SU-DHL-6 (cell line): Measurements from ENCODE around the gene TAS2R46.

Experiments used
- H2AFZ ChIP-seq: fragments of 200-600 bp; sonication (generic); 2 replicates; pipeline ENCODE4 v1.6.1; 2014; ENCODE audit warnings: low read depth, mild to moderate bottlenecking, moderate library complexity, mixed read lengths, antibody characterized with exemption, low read length; ENCODE audit not compliant: severe bottlenecking
- H3F3A ChIP-seq: fragments of 200-600 bp; shearing (Covaris generic); 2 replicates; pipeline ENCODE4 v1.6.0; 2016; ENCODE audit warnings: antibody characterized with exemption, mild to moderate bottlenecking; ENCODE audit not compliant: insufficient read depth
- H3K27ac ChIP-seq: fragments of 200-600 bp; sonication (generic); 2 replicates; pipeline ENCODE4 v1.5.1; 2016; ENCODE audit warnings: low read depth, mild to moderate bottlenecking, low read length, moderate library complexity, mixed read lengths
- H3K27me3 ChIP-seq: fragments of 200-600 bp; sonication (generic), shearing (Covaris generic); 2 replicates; pipeline ENCODE4 v1.6.0; 2014; ENCODE audit warnings: mild to moderate bottlenecking, low read length
- H3K36me3 ChIP-seq: fragments of 200-600 bp; sonication (generic); 2 replicates; pipeline ENCODE4 v1.6.1; 2014; ENCODE audit warnings: mild to moderate bottlenecking, low read length, mixed read lengths
- H3K4me2 ChIP-seq: fragments of 300-600, 200-600 bp; shearing (Covaris generic), sonication (generic); 2 replicates; pipeline ENCODE4 v1.6.0; 2014; ENCODE audit warnings: low read length, low read depth, mild to moderate bottlenecking; ENCODE audit not compliant: poor library complexity, severe bottlenecking
- H3K4me3 ChIP-seq: fragments of 200-600 bp; sonication (generic); 2 replicates; pipeline ENCODE4 v1.5.1; 2014; ENCODE audit warnings: antibody characterized with exemption, low read length, mild to moderate bottlenecking, mixed read lengths; ENCODE audit not compliant: insufficient read depth, poor library complexity, severe bottlenecking
- H3K79me2 ChIP-seq: fragments of 200-600 bp; sonication (generic); 2 replicates; pipeline ENCODE4 v1.6.1; 2014; ENCODE audit warnings: mild to moderate bottlenecking, low read length, moderate library complexity; ENCODE audit not compliant: insufficient read depth
- H3K9ac ChIP-seq: fragments of 200-600 bp; sonication (generic); 2 replicates; pipeline ENCODE4 v1.7.0; 2014; ENCODE audit warnings: mild to moderate bottlenecking, low read length
- H3K9me2 ChIP-seq: fragments of 200-600 bp; sonication (generic); replicated peaks from 2 replicates; pipeline ENCODE4 v1.6.1; 2014; ENCODE audit warnings: low read length; ENCODE audit not compliant: insufficient read depth
- H3K9me3 ChIP-seq: fragments of 200-600 bp; sonication (generic); 2 replicates; pipeline ENCODE4 v1.6.1; 2014; ENCODE audit warnings: low read length, mixed read lengths; ENCODE audit not compliant: insufficient read depth
- H4K20me1 ChIP-seq: fragments of 200-600 bp; sonication (generic); 2 replicates; pipeline ENCODE4 v1.6.1; 2014; ENCODE audit warnings: low read depth, mild to moderate bottlenecking, antibody characterized with exemption, low read length, moderate library complexity, mixed read lengths
- CTCF ChIP-seq: fragments of 200-600 bp; sonication (generic); IDR thresholded peaks from one replicate; pipeline ENCODE4 v1.5.1; 2017; ENCODE audit warnings: antibody characterized with exemption, mild to moderate bottlenecking, low read length, moderate library complexity; ENCODE audit not compliant: insufficient read depth, poor library complexity, severe bottlenecking
- EZH2phosphoT487 ChIP-seq: fragments of 200-600 bp; sonication (generic), shearing (Covaris generic); conservative IDR thresholded peaks from 2 replicates; pipeline ENCODE4 v1.6.1; 2018; ENCODE audit warnings: mild to moderate bottlenecking, antibody characterized with exemption, low read length, moderate library complexity, mixed read lengths

TAS2R46 gene

GRCh38 chr12:11023387-11023786, 38.7 kb downstream of the TAS2R46 start:
- TF ChIP-seq EZH2phosphoT487, result no peak
- TF ChIP-seq CTCF, result no peak
- no peaks in the 10 kb centered on the region for H3K36me3 ChIP-seq
- no peak overlapping the region for H2AFZ ChIP-seq
- no peaks in the 10 kb centered on the region for H3K79me2 ChIP-seq
- no peak overlapping the region for H3K27ac ChIP-seq
- H3K9me3 ChIP-seq, result no peaks in the 10 kb centered on the region
- H3K4me3 ChIP-seq, result no peak overlapping the region
- no peak overlapping the region for H3K4me2 ChIP-seq
- no peak overlapping the region for H3K9ac ChIP-seq
- no peaks in the 10 kb centered on the region for H3K27me3 ChIP-seq
- no peaks in the 10 kb centered on the region for H4K20me1 ChIP-seq
- no peaks in the 10 kb centered on the region for H3F3A ChIP-seq
- H3K9me2 ChIP-seq, result no peaks in the 10 kb centered on the region

- H4K20me1 ChIP-seq, result no peaks in the 10 kb centered on the region
- H3F3A ChIP-seq, result no peaks in the 10 kb centered on the region
- no peaks in the 10 kb centered on the region for H3K36me3 ChIP-seq
- no peaks in the 10 kb centered on the region for H3K9me3 ChIP-seq
- H3K79me2 ChIP-seq, result no peaks in the 10 kb centered on the region
- no peaks in the 10 kb centered on the region for H3K27me3 ChIP-seq
- no peak within 1 kb of the TSS for H3K4me2 ChIP-seq
- H3K27ac ChIP-seq, result no peak within 1 kb of the TSS
- H2AFZ ChIP-seq, result no peak within 1 kb of the TSS
- TF ChIP-seq CTCF (no peak), EZH2phosphoT487 (no peak)
- no peak within 1 kb of the TSS for H3K4me3 ChIP-seq
- H3K9me2 ChIP-seq, result no peaks in the 10 kb centered on the region
- no peak within 1 kb of the TSS for H3K9ac ChIP-seq
These were observed 39.6 kb downstream of the TAS2R46 start, which contains the start of gene TAS2R19 for GRCh38 chr12:11022520-11022919. Gene TAS2R19 (minus strand): TSS chr12:11022620. CDS start chr12:11022571, 49 bp downstream.

- TF ChIP-seq CTCF (no peak), EZH2phosphoT487 (no peak)
- Histone ChIP-seq H3K9ac (no peak overlapping the region), H3K9me2 (no peaks in the 10 kb centered on the region), H3K9me3 (no peaks in the 10 kb centered on the region), H3K27me3 (no peaks in the 10 kb centered on the region), H3K36me3 (no peaks in the 10 kb centered on the region), H3F3A (no peaks in the 10 kb centered on the region), H3K27ac (no peak overlapping the region), H3K4me3 (no peak overlapping the region), H3K79me2 (no peaks in the 10 kb centered on the region), H2AFZ (no peak overlapping the region), H4K20me1 (no peaks in the 10 kb centered on the region), H3K4me2 (no peak overlapping the region)
These were observed 45.2 kb downstream of the TAS2R46 start for GRCh38 chr12:11016937-11017336.
